Keratinocyte (primary cell): Measurements from ENCODE around the gene DDX52. TPM values are rescaled to one million over a fixed set of nuclear protein-coding genes. Genes with fewer than 3 reads are reported as not detected.

Experiments
- DNase-seq: peaks from one replicate; pipeline ENCODE4 v3.0.0-alpha.2; 2011; ENCODE audit warnings: low read depth, missing footprints, low spot score
- FAIRE-seq: peaks from 2 replicates; lab custom pipeline; 2011; peaks lifted over from hg19 to GRCh38; lab: Jason Lieb, UNC
- H2AFZ ChIP-seq: 2 replicates; pipeline ENCODE4 v1.6.0; 2012; ENCODE audit warnings: low read length, control low read depth, inconsistent platforms; ENCODE audit not compliant: control insufficient read depth
- H3K27ac ChIP-seq: 2 replicates; pipeline ENCODE4 v1.5.1; 2011; ENCODE audit warnings: low read length; ENCODE audit not compliant: control insufficient read depth, insufficient read depth
- H3K27me3 ChIP-seq: 3 replicates; pipeline ENCODE4 v1.6.0; 2011; ENCODE audit warnings: low read length; ENCODE audit not compliant: control insufficient read depth, insufficient read depth; ENCODE audit errors: extremely low read depth
- H3K36me3 ChIP-seq, 2 experiments: 2 replicates in 1 of 2; 3 replicates in 1 of 2; pipeline ENCODE4 v1.5.1; 2011; ENCODE audit warnings: low read length in 2 of 2, mild to moderate bottlenecking in 1 of 2; ENCODE audit not compliant: control insufficient read depth in 2 of 2, insufficient read depth in 2 of 2; ENCODE audit errors: extremely low read depth in 1 of 2
- H3K4me1 ChIP-seq: 3 replicates; pipeline ENCODE4 v1.5.1; 2011; ENCODE audit warnings: low read length; ENCODE audit not compliant: control insufficient read depth, insufficient read depth; ENCODE audit errors: extremely low read depth
- H3K4me2 ChIP-seq: 3 replicates; pipeline ENCODE4 v1.6.0; 2011; ENCODE audit warnings: low read depth, low read length; ENCODE audit not compliant: control insufficient read depth, insufficient read depth; ENCODE audit errors: extremely low read depth
- H3K4me3 ChIP-seq, 3 experiments: fragments of 200-600 bp in 1 of 3; sonication (generic) in 1 of 3; 2 replicates in 2 of 3; 3 replicates in 1 of 3; pipeline ENCODE4 v1.5.1; 2011 to 2016; ENCODE audit warnings: low read length in 3 of 3, mild to moderate bottlenecking in 3 of 3, control low read depth in 2 of 3, inconsistent platforms in 1 of 3, low read depth in 1 of 3, mixed read lengths in 1 of 3, mixed run types in 1 of 3, moderate library complexity in 1 of 3; ENCODE audit not compliant: control insufficient read depth in 2 of 3, insufficient read depth in 2 of 3; ENCODE audit errors: extremely low read depth in 1 of 3
- H3K79me2 ChIP-seq: 2 replicates; pipeline ENCODE4 v1.6.0; 2012; ENCODE audit warnings: low read length; ENCODE audit not compliant: control insufficient read depth, insufficient read depth
- H3K9ac ChIP-seq: 3 replicates; pipeline ENCODE4 v1.6.0; 2011; ENCODE audit warnings: low read length; ENCODE audit not compliant: control insufficient read depth, insufficient read depth; ENCODE audit errors: extremely low read depth
- H3K9me1 ChIP-seq: 3 replicates; pipeline ENCODE4 v1.6.0; 2011; ENCODE audit warnings: low read length; ENCODE audit not compliant: control insufficient read depth, insufficient read depth; ENCODE audit errors: extremely low read depth
- H3K9me3 ChIP-seq: 2 replicates; pipeline ENCODE4 v1.5.1; 2012; ENCODE audit warnings: low read depth, low read length; ENCODE audit not compliant: control insufficient read depth
- H4K20me1 ChIP-seq: 3 replicates; pipeline ENCODE4 v1.6.0; 2011; ENCODE audit warnings: low read length; ENCODE audit not compliant: control insufficient read depth, insufficient read depth; ENCODE audit errors: extremely low read depth
- CTCF ChIP-seq, 3 experiments: IDR thresholded peaks in 1 of 3; conservative IDR thresholded peaks in 1 of 3; optimal IDR thresholded peaks in 1 of 3; 2 replicates in 2 of 3; 3 replicates in 1 of 3; pipeline versions ENCODE3 to v1.5.1; 2011; ENCODE audit warnings: low read length in 3 of 3, mild to moderate bottlenecking in 3 of 3, moderate library complexity in 2 of 3, control low read depth in 1 of 3, inconsistent platforms in 1 of 3; ENCODE audit not compliant: insufficient read depth in 2 of 3; ENCODE audit errors: extremely low read depth in 1 of 3
- EZH2 ChIP-seq: IDR thresholded peaks from one replicate; pipeline ENCODE4 v1.6.1; 2012; ENCODE audit warnings: inconsistent platforms, mild to moderate bottlenecking, low read length, moderate library complexity
- dilution Hi-C: fragments of 300-500 bp; cut with MboI; formaldehyde crosslinking; loops from one replicate; pipeline ENCODE4 v1.7.0; 2020; ENCODE audit warnings: low sequenced_read_pairs; ENCODE audit not compliant: extremely low pct_ligation_motif_present
- polyA plus RNA-seq, 5 experiments: library from polyadenylated mRNA; depleted of rRNA in 3 of 5; stranded (reverse) in 3 of 5; stranded (forward) in 1 of 5; unstranded in 1 of 5; fragments of >200 nt; gene quantifications; 1 replicate in 1 of 5; 2 replicates in 3 of 5; 3 replicates in 1 of 5; pipeline versions ENCODE4 v1.2.1 to v1.2.3, GENCODE V29; 2011 to 2012; ENCODE audit warnings: missing spikeins in 2 of 5, low read depth in 1 of 5, low replicate concordance in 1 of 5

Gene DDX52
- polyA plus RNA-seq, 1 donor (not counting 4 experiments of a cell fraction or from before 2014, with no cell fraction given) = 21.8 TPM

- Histone ChIP-seq H3K27ac (peak overlapping the region; percentile 79), H3K4me1 (peaks cover 22% of the 10 kb centered on the region), H3K9me1 (no peaks in the 10 kb centered on the region), H4K20me1 (no peaks in the 10 kb centered on the region), H3K4me2 (peak overlapping the region; percentile 76), H3K79me2 (no peaks in the 10 kb centered on the region), H3K9ac (peak overlapping the region; percentile 45), H3K4me3 (no peak overlapping the region), H3K27me3 (peaks cover 12% of the 10 kb centered on the region), H3K9me3 (no peaks in the 10 kb centered on the region), H2AFZ (peak overlapping the region; percentile 82), H3K36me3 (no peaks in the 10 kb centered on the region)
- TF ChIP-seq CTCF (optimal IDR thresholded peaks at IDR 0.05 in 1 of 3, IDR thresholded peaks at IDR 0.05 in 1 of 3, conservative IDR thresholded peaks at IDR 0.05 in 1 of 3; ENCODE audit: extremely low read depth in 1 of 3, insufficient read depth in 2 of 3, low read length in 3 of 3) (no peak), EZH2 (no peak)
- dilution Hi-C loops = no loop called here
- FAIRE-seq = no peak
- DNase-seq = no peak
Observed at GRCh38 chr17:37672548-37673078, 29.4 kb upstream of the DDX52 start.

DNA sequence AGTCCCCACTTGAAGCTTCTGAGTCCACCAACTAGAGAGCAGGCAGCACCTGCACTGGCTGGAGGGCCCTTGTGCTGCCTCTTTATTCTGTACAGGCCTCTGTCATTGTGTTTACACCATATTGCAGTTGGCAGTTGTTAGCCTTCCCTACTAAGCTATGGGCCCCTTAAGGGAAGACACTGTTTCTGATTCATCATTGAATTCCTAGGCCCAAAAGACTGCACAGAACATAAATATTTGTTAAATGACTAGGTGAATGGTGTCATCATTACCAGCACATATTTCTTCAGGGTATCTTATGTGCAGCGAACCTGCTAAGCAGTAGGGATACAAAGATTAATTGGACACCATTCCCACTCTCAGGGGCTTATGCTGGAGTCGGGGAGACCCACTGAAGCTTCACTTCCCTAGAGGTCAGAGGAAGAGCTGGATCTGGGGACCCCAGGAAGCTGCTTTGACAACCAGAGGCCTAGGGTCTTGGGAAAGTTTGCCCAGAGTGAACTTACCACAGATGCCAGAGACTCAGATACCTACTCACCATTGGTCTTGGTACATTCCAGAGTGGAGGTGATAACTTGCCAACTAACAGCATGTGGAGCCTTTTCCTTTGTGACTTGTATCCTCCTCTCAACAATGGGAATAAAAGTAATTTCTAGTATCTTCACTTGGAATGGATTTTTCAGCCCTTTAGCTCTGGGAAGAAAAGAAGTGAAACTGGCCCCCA, 28.7 kb upstream of the DDX52 start:
- DNase-seq (peak; percentile 32), FAIRE-seq (no peak)
- no peaks in the 10 kb centered on the region for H3K36me3 ChIP-seq
- H3K9me3 ChIP-seq = no peaks in the 10 kb centered on the region
- H3K27ac ChIP-seq = peak overlapping the region; percentile 79
- H3K9ac ChIP-seq = peak overlapping the region; percentile 45
- dilution Hi-C loops = no loop called here
- peak overlapping the region; percentile 76 for H3K4me2 ChIP-seq
- H3K4me3 ChIP-seq = no peak overlapping the region
- no peaks in the 10 kb centered on the region for H3K9me1 ChIP-seq
- no peaks in the 10 kb centered on the region for H3K79me2 ChIP-seq
- no peak for TF ChIP-seq EZH2
- TF ChIP-seq CTCF (optimal IDR thresholded peaks at IDR 0.05 in 1 of 3, IDR thresholded peaks at IDR 0.05 in 1 of 3, conservative IDR thresholded peaks at IDR 0.05 in 1 of 3; ENCODE audit: extremely low read depth in 1 of 3, insufficient read depth in 2 of 3, low read length in 3 of 3) = no peak
- peaks cover 22% of the 10 kb centered on the region for H3K4me1 ChIP-seq
- H2AFZ ChIP-seq = peak overlapping the region; percentile 82
- no peaks in the 10 kb centered on the region for H4K20me1 ChIP-seq
- peaks cover 7% of the 10 kb centered on the region for H3K27me3 ChIP-seq
